Measurements from ENCODE around the gene NLGN1. TPM values are rescaled to one million over a fixed set of nuclear protein-coding genes. Genes with fewer than 3 reads are reported as not detected.
"Not testable (repeated sequence)": the region's sequence is repeated elsewhere in the genome, so short reads cannot be mapped to it uniquely, and the experiment has no call there.

Gene NLGN1
- total RNA-seq, 2 donors from 2014 or later, result not detected

GRCh38 chr3:174229916-174230315 lies 832.4 kb downstream of the NLGN1 start:
- Mint-ChIP-seq H3K27ac (no peak overlapping the region), H3K4me3 (no peak overlapping the region), H3K4me1 (no peaks in the 10 kb centered on the region), H3K36me3 (ENCODE audit: low read depth) (no peaks in the 10 kb centered on the region), H3K27me3 (no peaks in the 10 kb centered on the region), H3K9me3 (no peaks in the 10 kb centered on the region)
- no peak for ATAC-seq (replicated peaks)

GRCh38 chr3:174232028-174232657 lies 834.6 kb downstream of the NLGN1 start:
- H3K4me1 Mint-ChIP-seq; H3K9me3 Mint-ChIP-seq; ATAC-seq (replicated peaks); H3K27me3 Mint-ChIP-seq; H3K36me3 Mint-ChIP-seq (ENCODE audit: low read depth); H3K4me3 Mint-ChIP-seq; H3K27ac Mint-ChIP-seq: not testable (repeated sequence)

GRCh38 chr3:174232658-174233429 lies 835.3 kb downstream of the NLGN1 start:
- H3K27me3 Mint-ChIP-seq, result no peaks in the 10 kb centered on the region
- no peak for ATAC-seq (replicated peaks)
- H3K36me3 Mint-ChIP-seq (ENCODE audit: low read depth), result no peaks in the 10 kb centered on the region
- no peaks in the 10 kb centered on the region for H3K9me3 Mint-ChIP-seq
- H3K4me3 Mint-ChIP-seq, result no peak overlapping the region
- no peak overlapping the region for H3K27ac Mint-ChIP-seq
- no peaks in the 10 kb centered on the region for H3K4me1 Mint-ChIP-seq

- Mint-ChIP-seq H3K4me1 (no peaks in the 10 kb centered on the region), H3K27me3 (no peaks in the 10 kb centered on the region), H3K4me3 (no peak overlapping the region), H3K9me3 (no peaks in the 10 kb centered on the region), H3K27ac (no peak overlapping the region), H3K36me3 (ENCODE audit: low read depth) (no peaks in the 10 kb centered on the region)
- no peak for ATAC-seq (replicated peaks)
Measured at GRCh38 chr3:174233511-174233910, 836.0 kb downstream of the NLGN1 start.

GRCh38 chr3:174242311-174243041 lies 844.9 kb downstream of the NLGN1 start:
- ATAC-seq (replicated peaks), result no peak
- no peak overlapping the region for H3K27ac Mint-ChIP-seq
- H3K9me3 Mint-ChIP-seq, result no peaks in the 10 kb centered on the region
- no peaks in the 10 kb centered on the region for H3K36me3 Mint-ChIP-seq (ENCODE audit: low read depth)
- H3K27me3 Mint-ChIP-seq, result no peaks in the 10 kb centered on the region
- no peak overlapping the region for H3K4me3 Mint-ChIP-seq
- no peaks in the 10 kb centered on the region for H3K4me1 Mint-ChIP-seq

GRCh38 chr3:174243171-174243570 lies 845.6 kb downstream of the NLGN1 start:
- H3K27me3 Mint-ChIP-seq, result no peaks in the 10 kb centered on the region
- H3K36me3 Mint-ChIP-seq (ENCODE audit: low read depth), result no peaks in the 10 kb centered on the region
- no peak overlapping the region for H3K27ac Mint-ChIP-seq
- ATAC-seq (replicated peaks), result no peak
- H3K9me3 Mint-ChIP-seq, result no peaks in the 10 kb centered on the region
- no peaks in the 10 kb centered on the region for H3K4me1 Mint-ChIP-seq
- H3K4me3 Mint-ChIP-seq, result no peak overlapping the region

- H3K27me3 Mint-ChIP-seq, result no peaks in the 10 kb centered on the region
- H3K4me3 Mint-ChIP-seq, result no peak overlapping the region
- no peak for ATAC-seq (replicated peaks)
- no peaks in the 10 kb centered on the region for H3K4me1 Mint-ChIP-seq
- H3K9me3 Mint-ChIP-seq, result no peaks in the 10 kb centered on the region
- no peak overlapping the region for H3K27ac Mint-ChIP-seq
- no peaks in the 10 kb centered on the region for H3K36me3 Mint-ChIP-seq (ENCODE audit: low read depth)
Measured at GRCh38 chr3:174247687-174248152, 850.2 kb downstream of the NLGN1 start.

- no peaks in the 10 kb centered on the region for H3K27me3 Mint-ChIP-seq
- no peaks in the 10 kb centered on the region for H3K36me3 Mint-ChIP-seq (ENCODE audit: low read depth)
- no peak overlapping the region for H3K27ac Mint-ChIP-seq
- H3K4me3 Mint-ChIP-seq, result no peak overlapping the region
- no peak for ATAC-seq (replicated peaks)
- H3K4me1 Mint-ChIP-seq, result no peaks in the 10 kb centered on the region
- H3K9me3 Mint-ChIP-seq, result no peaks in the 10 kb centered on the region
Measured at GRCh38 chr3:174251681-174252080, 854.1 kb downstream of the NLGN1 start.

- H3K4me1 Mint-ChIP-seq, result no peaks in the 10 kb centered on the region
- ATAC-seq (replicated peaks), result no peak
Measured at GRCh38 chr3:174253196-174253823, 855.8 kb downstream of the NLGN1 start.

GRCh38 chr3:174253940-174254339 lies 856.4 kb downstream of the NLGN1 start:
- Mint-ChIP-seq H3K4me3 (no peak overlapping the region), H3K9me3 (no peaks in the 10 kb centered on the region), H3K27me3 (no peaks in the 10 kb centered on the region), H3K36me3 (ENCODE audit: low read depth) (no peaks in the 10 kb centered on the region), H3K27ac (no peak overlapping the region), H3K4me1 (no peaks in the 10 kb centered on the region)
- ATAC-seq (replicated peaks), result no peak

More at GRCh38 chr3:174253196-174253823, 855.8 kb downstream of the NLGN1 start:
- H3K27ac Mint-ChIP-seq, result no peak overlapping the region
- H3K9me3 Mint-ChIP-seq, result no peaks in the 10 kb centered on the region
- no peak overlapping the region for H3K4me3 Mint-ChIP-seq
- no peaks in the 10 kb centered on the region for H3K27me3 Mint-ChIP-seq
- no peaks in the 10 kb centered on the region for H3K36me3 Mint-ChIP-seq (ENCODE audit: low read depth)

GRCh38 chr3:174255454-174255853 lies 857.9 kb downstream of the NLGN1 start:
- no peak overlapping the region for H3K27ac Mint-ChIP-seq
- H3K9me3 Mint-ChIP-seq, result no peaks in the 10 kb centered on the region
- no peak overlapping the region for H3K4me3 Mint-ChIP-seq
- no peaks in the 10 kb centered on the region for H3K4me1 Mint-ChIP-seq
- H3K36me3 Mint-ChIP-seq (ENCODE audit: low read depth), result no peaks in the 10 kb centered on the region
- ATAC-seq (replicated peaks), result no peak
- no peaks in the 10 kb centered on the region for H3K27me3 Mint-ChIP-seq

- no peak for ATAC-seq (replicated peaks)
- Mint-ChIP-seq H3K4me3 (no peak overlapping the region), H3K4me1 (no peaks in the 10 kb centered on the region), H3K9me3 (peaks cover 4% of the 10 kb centered on the region), H3K27ac (no peak overlapping the region), H3K36me3 (ENCODE audit: low read depth) (no peaks in the 10 kb centered on the region), H3K27me3 (no peaks in the 10 kb centered on the region)
Measured at GRCh38 chr3:174266476-174266875, 868.9 kb downstream of the NLGN1 start.

GRCh38 chr3:174268061-174268460 lies 870.5 kb downstream of the NLGN1 start:
- no peak for ATAC-seq (replicated peaks)
- H3K36me3 Mint-ChIP-seq (ENCODE audit: low read depth), result no peaks in the 10 kb centered on the region
- H3K4me3 Mint-ChIP-seq, result no peak overlapping the region
- no peaks in the 10 kb centered on the region for H3K4me1 Mint-ChIP-seq
- H3K27me3 Mint-ChIP-seq, result no peaks in the 10 kb centered on the region
- no peak overlapping the region for H3K27ac Mint-ChIP-seq
- peaks cover 9% of the 10 kb centered on the region for H3K9me3 Mint-ChIP-seq

- Mint-ChIP-seq H3K27me3 (no peaks in the 10 kb centered on the region), H3K9me3 (peaks cover 9% of the 10 kb centered on the region), H3K4me1 (no peaks in the 10 kb centered on the region), H3K27ac (no peak overlapping the region), H3K4me3 (no peak overlapping the region), H3K36me3 (ENCODE audit: low read depth) (no peaks in the 10 kb centered on the region)
- no peak for ATAC-seq (replicated peaks)
Measured at GRCh38 chr3:174268586-174268985, 871.0 kb downstream of the NLGN1 start.

Measured in activated T-helper 17 cell treated with anti-CD3 and anti-CD28 coated beads, Interleukin-2, amount 50 U/mL, for 72 hours (primary cell).